Gastroesophageal sphincter (tissue), 3 donors: ENCODE results near the gene ZSCAN31.

ENCODE experiments used
- CTCF ChIP-seq, 4 experiments: fragments of 200-600 bp in 2 of 4; fragments of 450-650 bp in 2 of 4; sonication (generic) in 1 of 4; IDR thresholded peaks; one replicate each; pipeline ENCODE4 v1.5.1; 2017 to 2019; ENCODE audit warnings: antibody characterized with exemption in 4 of 4, mild to moderate bottlenecking in 2 of 4, moderate library complexity in 2 of 4
- POLR2A ChIP-seq, 2 donors: fragments of 450-650 bp; IDR thresholded peaks; one replicate each; pipeline ENCODE4 v1.6.1; 2017; ENCODE audit warnings: antibody characterized with exemption in 2 of 2, mild to moderate bottlenecking in 2 of 2, moderate library complexity in 1 of 2
- POLR2AphosphoS5 ChIP-seq: sonication (generic); formaldehyde crosslinking; IDR thresholded peaks from one replicate; pipeline ENCODE4 v1.6.1; 2017; ENCODE audit warnings: antibody characterized with exemption

GRCh38 chr6:28377879-28378278 is 41.9 kb upstream of the ZSCAN31 start:
- TF ChIP-seq CTCF (IDR thresholded peaks at IDR 0.05) (no peak), POLR2A (IDR thresholded peaks at IDR 0.05) (no peak), POLR2AphosphoS5 (no peak)
